ENCODE results near the gene TCN2.
"Not testable (repeated sequence)": the region's sequence is repeated elsewhere in the genome, so short reads cannot be mapped to it uniquely, and the experiment has no call there.

The TCN2 gene

DNA sequence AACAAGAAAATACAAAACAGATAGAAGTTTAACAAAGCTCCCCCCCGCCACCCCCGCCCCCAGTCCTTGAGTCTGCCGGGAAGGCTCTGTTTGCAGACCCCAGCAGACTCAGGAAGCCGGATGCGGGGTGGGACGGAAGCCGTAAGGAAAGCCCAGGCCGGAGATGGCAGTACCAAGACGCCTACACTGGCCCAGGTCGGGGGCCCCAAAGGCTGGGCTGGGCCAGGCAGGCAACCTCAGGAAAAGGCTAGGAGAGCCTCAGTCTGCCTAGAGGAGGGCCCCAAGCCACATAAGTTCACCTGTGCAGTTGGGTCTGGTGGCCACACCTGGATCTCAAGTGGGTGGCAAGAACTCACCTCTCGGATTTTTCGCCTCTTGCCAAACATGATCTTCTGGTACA lies 28.5 kb upstream of the TCN2 start:
- DNase-seq: no peak

- DNase-seq: no peak
These were observed 26.1 kb upstream of the TCN2 start for GRCh38 chr22:30580896-30581295.

- no peak for DNase-seq
These were observed 24.9 kb upstream of the TCN2 start for GRCh38 chr22:30582051-30582450.

DNA sequence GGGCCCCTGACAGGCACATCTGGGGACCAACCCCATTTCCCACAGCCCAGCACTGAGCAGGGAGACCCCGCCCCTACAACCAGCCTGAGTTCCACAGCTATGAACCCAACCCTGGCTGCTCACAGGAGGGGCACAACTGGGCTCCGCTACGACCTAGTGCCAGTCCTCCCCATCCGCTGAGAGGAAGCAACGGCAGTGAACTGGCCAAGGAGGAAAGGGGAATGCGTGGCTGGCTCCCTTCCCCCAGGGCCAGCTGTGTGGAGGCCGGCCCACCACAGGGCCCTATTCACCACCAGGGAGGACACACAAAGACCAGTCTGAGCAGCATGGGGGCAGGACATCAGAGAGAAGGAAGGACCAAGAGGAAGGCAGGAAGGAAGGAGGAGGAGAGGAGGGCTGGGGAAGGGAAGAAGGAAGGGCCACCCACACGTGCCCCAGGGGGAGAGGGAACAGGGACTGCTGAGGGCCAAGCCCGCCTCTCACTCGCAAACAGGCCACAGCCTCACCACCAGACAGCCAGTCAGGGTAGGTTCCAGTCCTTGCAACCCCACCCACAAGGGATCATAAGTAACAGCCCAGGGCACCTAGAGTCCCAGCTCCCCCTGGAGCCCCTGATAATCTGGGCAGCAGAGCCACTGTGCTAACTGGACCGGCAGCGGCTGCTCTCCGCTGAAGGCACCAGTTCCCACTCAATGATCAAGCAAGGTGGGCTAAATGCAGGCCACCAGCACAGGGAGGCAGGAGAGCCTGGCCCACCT lies 24.0 kb upstream of the TCN2 start:
- no peak for DNase-seq

DNA sequence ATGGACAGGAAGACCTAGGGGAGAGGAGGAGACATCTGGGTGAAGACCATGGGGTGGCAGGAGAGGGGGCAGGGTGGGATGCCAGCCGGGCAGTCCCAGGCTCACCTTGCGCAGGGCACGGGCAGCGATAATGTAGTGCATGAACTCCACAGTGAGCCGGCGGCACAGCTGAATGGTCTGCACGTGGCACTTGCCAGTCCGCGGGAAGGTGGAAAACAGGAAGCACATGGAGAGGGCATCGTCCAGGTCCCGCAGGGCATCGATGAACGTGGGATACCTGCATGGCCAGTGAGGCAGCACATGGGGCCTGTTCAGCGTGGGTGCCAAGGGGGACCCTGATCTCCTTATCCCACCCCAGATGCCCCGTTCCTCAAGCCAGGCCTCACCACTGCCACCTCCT lies 22.5 kb upstream of the TCN2 start:
- no peak for DNase-seq

- DNase-seq: no peak
These were observed 20.6 kb upstream of the TCN2 start for GRCh38 chr22:30586414-30586813.

- no peak for DNase-seq
These were observed 15.8 kb upstream of the TCN2 start for GRCh38 chr22:30591191-30591587.

DNA sequence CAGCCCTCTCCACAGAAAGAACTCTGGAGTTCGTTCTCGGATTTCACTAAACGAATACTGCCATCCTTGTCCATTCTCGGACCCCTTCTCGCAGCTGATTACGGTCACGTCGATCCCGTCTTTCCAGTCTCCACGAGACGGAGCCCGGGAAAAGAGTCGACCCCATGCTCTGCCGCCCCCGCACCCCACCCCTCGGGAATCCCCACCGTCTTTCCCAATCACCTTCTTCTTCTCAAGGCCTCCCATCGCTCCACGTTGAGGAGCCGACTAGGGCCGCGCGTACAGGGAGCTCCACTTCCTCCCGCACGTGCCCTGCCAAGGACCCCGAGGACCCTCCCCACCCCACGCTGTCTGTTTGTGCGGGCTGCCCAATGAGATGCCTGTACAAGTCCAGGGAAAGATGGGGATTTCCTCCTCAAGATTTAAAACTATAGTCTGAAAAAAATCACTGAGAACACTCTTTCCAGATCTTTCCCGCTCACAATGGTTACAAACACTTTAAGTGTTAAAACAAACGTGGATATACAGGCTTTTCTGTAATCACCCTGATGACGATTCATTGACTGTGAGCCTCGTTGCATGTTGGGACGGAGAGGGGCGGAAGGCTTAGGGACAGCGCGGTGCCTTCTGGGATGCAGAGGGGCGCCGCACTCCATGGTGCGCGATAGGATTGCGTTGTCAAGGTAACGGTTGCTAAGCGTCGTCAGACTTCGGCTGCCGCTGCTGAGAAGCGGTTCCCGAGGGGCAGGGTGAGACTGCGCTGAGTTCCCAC lies 15.2 kb upstream of the TCN2 start, which contains the start of gene PES1:
Gene PES1 (minus strand): TSS at position 323 of the 772 bp plus-strand sequence. CDS start 77 bp downstream, at position 246.
- DNase-seq: peak; percentile 97

- not testable (repeated sequence) for DNase-seq
These were observed 14.6 kb upstream of the TCN2 start for GRCh38 chr22:30592360-30592713.

DNA sequence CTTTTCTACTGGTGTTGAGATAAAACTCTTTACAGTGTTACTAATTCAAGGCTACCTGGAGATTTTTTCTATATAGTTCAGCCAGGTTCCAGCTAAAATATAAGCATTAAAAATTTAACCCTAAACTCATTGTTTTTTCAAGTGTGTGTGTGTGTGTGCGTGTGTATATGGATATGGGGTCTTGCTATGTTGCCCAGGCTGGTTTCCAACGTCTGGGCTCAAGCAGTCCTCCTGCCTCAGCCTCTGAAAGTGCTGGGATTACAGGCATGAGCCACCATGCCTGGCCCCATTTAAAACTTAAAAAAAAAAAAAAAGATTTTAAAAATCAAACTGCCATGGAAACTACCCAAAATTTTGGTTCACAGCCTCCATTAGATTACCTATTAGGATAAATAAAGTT lies 10.8 kb upstream of the TCN2 start:
- DNase-seq: no peak

DNA sequence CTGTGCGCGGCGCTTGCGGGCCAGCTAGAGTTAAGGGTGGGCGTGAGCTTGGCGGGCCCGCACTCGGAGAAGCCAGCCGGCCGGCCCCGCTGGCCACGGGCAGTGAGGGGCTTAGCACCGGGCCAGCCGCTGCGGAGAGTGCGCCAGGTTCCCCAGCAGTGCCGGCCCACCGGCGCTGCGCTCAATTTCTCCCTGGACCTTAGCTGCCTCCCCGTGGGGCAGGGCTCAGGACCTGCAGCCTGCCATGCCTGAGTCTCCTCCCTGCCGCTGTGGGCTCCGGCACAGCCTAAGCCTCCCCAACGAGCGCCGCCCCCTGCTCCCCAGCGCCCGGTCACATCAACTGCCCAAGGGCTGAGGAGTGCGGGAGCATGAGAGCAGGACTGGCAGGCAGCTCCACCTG lies 10.1 kb upstream of the TCN2 start:
- DNase-seq: no peak

GRCh38 chr22:30598986-30599385 lies 8.0 kb upstream of the TCN2 start:
- DNase-seq: no peak

GRCh38 chr22:30600921-30601320 lies 6.1 kb upstream of the TCN2 start:
- DNase-seq: no peak

GRCh38 chr22:30601464-30601863 lies 5.5 kb upstream of the TCN2 start:
- no peak for DNase-seq

- DNase-seq: no peak
These were observed 4.9 kb upstream of the TCN2 start for GRCh38 chr22:30602049-30602448.

DNA sequence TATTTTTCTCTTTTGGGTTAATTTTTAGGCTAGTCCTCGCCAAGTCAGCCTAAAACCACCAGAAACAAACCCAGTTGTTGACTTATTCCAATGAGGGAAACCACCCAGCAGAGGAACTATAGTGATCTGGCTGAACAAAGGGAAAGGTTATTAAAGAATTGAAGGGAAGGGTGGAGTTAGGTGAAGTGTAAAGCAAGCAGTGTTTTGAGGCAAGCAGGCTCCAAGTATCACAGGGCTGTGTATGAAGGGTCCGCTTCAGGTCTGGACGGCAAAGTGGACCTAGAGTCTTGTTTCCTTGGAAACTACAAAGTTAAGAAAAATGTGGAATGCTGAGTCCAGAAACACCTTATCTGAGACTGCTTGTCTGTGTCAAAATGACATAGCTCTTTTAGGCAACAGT lies 3.2 kb upstream of the TCN2 start:
- no peak for DNase-seq

GRCh38 chr22:30604723-30605122 lies 2.3 kb upstream of the TCN2 start:
- no peak for DNase-seq

DNA sequence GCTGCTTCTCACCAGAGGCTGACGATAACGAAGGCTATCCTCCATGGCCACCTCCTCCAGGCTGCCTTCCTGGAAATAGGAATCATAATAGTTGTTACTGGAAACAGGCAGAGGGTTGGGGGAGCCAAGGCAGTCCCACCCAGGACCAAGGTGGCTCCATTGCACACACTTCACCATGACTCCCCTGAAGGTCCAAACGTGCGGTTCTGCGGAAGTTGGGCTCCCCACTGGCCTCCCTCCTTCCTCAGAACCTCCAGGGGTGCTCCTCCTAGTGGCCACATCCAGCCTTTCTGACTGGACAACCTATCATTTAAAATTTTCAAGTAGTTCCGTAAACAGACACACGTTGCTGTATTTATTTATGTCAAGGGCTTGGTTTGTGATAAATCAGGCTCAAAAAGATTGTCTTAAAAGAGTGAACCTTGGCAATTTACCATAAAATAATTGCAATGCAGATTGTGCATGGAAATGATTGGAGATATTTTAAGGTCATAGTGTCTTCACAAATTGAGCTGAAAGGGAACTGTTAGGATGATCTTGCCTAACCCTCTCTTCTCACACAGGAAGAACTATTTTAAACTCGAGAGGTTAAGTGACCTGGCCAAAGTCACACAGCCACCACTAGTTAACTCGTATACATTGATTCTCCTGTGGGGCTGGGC lies 1.4 kb upstream of the TCN2 start:
- no peak for DNase-seq

DNA sequence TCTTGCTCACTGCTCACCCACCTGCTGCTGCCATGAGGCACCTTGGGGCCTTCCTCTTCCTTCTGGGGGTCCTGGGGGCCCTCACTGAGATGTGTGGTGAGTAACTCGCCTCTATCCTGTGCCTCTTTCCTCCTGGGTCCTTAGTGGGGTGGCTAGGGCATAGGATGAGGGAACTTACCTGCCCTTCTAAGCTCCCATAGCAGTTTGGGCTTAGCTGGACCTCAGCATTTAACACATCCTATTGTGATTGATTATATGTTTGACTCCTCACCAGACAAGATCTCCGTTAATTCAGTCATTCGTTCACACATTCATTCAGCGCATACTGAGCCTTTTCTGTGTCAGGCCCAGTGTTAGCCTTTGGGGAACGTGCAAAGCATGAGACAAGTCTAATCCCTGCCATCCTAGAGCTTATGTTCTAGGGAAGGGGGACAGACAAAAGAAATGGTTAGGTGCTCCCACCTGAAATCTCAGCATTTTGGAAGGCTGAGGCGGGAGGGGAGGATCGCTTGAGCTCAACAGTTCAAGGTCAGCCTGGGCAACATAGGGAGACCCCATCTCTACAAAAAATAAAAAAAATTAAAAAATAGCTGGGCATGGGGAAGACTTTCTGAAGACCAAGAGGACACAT lies 441 bp downstream of the TCN2 start:
- DNase-seq: no peak

- no peak for DNase-seq
These were observed 965 bp downstream of the TCN2 start for GRCh38 chr22:30607939-30608338.

- peak; percentile 34 for DNase-seq
These were observed 2.5 kb downstream of the TCN2 start for GRCh38 chr22:30609260-30610185.

DNA sequence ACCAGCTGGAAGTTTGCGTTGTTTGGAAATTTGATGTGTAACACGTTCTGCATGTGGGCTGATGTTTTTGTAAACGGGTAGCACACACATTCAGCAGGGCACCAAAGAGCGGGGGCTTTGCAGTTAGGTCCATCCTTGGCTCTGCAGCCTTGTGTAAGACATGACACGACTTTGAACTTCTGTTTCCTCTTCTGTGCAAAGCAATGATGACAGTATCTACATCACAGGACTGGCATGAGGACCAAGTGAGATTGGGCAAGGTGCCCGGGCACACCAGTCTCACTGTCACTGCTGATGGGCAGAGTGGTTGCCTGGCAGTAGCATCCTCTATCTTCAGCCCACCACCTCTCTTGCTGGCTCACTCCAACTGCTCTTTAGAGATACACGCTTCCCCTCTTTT lies 3.3 kb downstream of the TCN2 start:
- DNase-seq: no peak
